GM18907 (cell line): ENCODE measurements around the gene DECR2.

Experiments used
- ATAC-seq: cut with Tn5 transposase; IDR thresholded peaks from one replicate; pipeline ENCODE4 v1.9.1; 2021; ENCODE audit warnings: mild to moderate bottlenecking, moderate library complexity; ENCODE audit not compliant: unreplicated experiment

Gene DECR2

DNA sequence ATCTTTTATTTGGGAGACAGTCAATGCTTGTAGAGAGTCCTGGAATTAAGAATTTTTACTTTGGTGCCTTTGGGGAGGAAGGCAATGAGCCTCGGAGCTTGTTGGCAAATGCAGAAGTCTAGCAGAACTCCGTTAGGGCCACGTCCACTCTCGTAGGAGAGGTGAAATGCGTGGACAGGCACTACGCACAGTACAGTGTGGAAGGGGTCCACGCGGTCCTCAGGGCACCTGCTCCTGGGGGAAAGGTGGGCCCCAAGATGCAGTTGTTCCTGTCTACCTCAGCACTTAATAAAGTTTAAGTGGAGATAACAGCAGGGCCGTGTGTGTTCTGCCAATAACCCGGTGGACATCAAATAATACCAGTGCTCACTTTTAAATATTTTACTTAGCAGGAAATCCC lies 25.6 kb downstream of the DECR2 start:
- no peak for ATAC-seq

DNA sequence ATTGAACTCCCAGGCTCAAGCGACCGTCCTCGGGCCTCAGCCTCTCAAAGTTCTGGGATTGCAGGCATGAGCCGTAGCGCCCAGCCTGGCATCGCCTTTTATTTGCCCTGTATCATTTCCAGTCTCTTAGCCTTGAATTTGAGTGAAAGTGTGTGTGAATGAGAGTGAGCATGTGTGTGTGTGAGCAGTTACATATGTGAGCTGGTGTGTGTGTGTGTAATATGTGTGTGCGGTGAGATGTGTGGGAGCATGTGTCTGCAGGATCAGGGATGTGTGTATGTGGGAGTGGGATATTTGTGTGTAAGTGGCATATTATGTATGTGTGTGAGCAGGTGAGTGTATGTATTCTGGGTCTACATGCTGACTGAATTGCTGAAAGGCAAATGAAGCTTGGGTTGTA lies 29.2 kb downstream of the DECR2 start:
- ATAC-seq: no peak

DNA sequence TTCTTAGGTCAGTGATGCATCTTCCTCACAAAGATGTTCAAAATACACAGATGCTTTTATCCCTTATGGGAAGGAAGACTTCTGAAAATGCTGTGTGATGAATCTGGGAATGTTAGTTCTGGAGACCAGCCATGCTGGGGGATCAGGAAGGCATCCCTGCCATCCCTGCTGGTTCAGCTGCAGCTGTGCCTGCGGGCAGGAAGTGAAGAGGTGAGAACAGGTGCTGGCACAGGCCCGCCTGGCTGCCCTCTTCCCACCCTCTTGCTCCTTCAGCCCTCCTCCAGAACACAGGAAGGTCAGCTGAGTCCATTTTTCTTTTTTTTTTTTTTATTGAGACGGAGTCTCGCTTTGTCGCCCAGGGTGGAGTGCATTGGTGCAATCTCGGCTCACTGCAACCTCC lies 38.9 kb downstream of the DECR2 start:
- no peak for ATAC-seq

DNA sequence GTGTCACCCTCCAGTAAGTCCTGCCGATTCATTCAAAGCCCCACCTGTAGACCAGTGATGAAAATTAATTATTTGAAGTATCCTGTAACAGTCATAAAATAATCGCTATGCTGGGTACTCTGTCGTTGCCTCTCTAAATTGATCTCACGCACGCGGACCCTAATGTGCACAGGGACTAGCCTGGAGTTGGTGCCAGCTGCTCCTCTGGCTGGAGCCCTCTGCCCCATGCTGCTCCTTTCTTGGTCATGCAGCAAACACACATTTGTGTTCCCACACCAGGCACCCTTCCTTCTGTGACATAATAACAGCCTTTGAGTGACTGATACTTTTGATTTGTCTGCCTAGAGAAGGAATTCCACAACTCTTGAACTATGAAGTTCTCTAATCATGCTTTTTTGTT lies 39.8 kb downstream of the DECR2 start:
- no peak for ATAC-seq

DNA sequence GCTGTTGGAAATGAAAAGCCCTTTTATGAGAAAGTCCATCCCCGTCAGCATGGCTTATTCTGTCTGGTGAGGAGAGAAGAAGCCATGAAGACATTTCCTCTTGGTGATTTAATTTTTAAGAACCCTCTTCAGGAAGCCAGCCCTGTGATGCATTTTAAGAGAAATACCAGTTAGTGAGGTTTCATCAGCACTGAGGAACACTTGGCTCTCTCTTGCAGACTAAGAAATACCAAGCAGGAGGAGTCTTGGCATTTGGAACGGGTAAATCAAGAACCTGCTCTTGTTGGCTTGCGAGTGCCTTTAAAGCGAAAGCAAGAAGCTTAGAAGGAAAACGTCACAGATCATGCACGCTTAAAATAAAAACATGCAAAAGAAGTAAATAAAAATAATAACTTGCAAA lies 41.3 kb downstream of the DECR2 start:
- ATAC-seq: no peak

DNA sequence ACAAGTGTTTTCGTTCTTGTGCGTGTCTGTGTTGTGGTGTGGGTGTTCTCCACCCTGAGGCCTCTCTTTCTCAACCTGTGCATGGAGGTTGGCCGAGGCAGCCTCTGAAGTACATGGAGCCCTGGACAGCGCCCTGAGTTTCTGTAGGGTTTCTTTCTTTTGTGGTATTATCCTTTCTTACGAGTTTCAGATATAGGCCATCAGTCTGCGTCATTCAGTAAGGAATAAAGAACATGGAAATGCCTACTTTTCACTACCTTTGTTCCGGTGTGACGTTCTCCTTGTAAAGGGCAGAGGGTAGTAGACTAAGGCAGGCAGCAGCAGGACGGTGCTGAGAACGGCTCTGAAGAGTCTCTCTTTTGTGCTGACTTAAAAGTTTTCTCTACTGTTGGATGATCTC lies 42.3 kb downstream of the DECR2 start:
- no peak for ATAC-seq

DNA sequence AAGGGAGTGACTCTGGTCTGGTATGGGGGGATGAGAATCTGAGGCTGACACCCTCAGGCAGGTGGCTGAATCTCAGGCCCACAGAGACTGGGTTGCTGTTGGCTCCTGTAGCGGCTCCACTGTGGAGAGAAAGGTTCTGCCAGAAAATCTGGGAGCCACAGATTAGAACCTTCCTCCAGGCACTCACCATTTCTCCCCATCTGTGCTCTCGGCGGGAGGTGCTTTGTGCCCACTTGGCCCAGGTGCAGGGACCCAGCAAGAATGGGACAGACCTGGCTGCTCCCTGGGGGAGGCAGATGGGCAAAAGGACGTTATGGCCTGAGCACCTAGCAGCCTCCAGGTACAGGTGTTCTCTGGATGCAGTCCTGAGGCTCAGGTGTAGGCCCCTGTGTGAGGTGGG lies 43.9 kb downstream of the DECR2 start:
- ATAC-seq: no peak

DNA sequence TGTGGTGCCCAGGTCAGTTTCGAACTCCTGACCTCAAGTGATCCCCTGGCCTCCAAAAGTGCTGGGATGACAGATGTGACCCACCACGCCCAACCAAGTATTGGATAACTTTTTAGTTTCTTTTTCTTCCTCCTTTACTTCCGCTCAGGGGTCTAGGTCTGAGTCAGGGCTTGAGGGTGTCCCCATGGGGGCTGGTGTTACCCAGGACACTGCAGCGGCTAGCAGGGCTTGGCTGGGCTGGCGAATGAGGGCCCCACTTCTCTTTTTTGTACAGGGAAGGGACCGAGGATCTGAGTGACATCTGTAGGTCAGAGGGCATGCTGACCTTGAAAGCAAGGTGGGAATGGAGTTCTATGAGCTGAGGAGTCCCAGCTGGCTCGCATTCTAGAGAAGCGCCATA lies 48.7 kb downstream of the DECR2 start:
- ATAC-seq: no peak

DNA sequence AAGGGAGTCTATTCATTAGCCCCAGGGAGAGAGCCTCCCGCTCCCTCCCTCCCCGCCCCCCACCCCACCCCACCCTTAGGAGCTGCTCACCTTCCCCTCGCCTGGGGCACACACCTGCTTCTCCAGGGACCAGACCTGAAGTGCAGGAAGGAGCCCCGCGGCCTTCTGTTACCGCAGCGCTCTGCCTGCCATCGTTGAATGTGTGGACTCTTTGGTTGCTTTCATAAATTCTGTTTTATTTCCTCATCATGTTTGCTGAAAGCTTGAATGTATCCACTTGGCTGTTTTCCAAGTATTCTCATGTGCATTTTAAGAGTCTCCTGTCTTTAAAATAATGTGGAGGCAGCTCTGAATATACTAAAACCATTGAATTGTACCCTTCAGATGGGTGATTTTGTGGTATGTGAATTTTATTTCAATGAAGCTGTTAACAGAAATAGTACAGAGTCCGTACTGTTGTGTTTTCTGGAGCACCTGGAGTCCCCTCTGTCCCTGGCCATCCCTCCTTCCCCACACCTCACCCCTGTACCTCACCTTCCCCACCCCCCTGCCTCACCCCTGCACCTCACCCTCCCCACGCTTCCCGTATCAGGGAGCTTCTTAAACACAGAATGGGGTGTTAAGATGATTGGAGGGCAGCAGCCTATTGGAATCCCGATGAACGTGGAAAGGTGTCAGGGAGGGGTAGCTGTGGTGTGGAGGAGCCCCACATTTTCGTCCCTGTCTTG lies 49.3 kb downstream of the DECR2 start:
- ATAC-seq: no peak

DNA sequence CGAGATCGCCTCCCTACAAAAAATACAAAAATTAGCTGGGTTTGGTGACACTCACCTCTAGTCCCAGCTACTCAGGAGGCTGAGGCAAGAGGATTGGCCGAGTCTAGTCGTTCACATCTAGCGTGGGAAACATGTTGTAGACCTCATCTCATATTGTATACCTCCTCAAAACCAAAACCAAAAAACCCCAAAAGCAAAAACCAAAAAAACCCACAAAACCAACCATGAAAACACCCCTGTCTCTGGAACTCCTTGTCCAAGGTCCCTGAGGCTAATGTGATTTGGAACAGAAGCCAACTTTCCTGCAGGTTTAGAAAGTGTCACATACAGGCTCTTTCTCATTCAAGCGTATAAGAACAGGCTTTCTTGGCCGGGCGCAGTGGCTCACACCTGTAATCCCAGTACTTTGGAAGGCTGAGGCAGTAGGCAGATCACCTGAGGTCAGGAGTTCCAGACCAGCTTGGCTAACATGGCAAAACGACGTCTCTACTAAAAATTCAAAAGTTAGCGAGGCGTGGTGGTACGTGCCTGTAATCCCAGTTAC lies 52.8 kb downstream of the DECR2 start:
- no peak for ATAC-seq

DNA sequence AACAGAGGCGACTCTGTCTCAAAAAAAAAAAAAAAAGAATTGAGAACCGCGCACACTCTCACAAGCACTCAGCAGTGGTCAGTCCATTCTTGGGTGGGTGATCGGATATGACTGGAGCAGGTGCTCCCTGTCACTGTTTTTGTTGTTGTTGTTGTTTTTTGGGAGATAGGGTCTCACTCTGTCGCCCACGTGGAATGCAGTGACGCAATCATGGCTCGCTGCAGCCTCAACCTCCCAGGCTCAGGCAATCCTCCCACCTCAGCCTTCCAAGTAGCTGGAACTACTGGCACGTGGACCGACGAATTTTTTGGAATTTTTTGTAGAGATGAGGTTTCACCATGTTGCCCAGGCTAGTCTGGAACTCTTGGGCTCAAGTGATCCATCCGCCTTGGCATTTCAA lies 53.8 kb downstream of the DECR2 start:
- ATAC-seq: no peak

DNA sequence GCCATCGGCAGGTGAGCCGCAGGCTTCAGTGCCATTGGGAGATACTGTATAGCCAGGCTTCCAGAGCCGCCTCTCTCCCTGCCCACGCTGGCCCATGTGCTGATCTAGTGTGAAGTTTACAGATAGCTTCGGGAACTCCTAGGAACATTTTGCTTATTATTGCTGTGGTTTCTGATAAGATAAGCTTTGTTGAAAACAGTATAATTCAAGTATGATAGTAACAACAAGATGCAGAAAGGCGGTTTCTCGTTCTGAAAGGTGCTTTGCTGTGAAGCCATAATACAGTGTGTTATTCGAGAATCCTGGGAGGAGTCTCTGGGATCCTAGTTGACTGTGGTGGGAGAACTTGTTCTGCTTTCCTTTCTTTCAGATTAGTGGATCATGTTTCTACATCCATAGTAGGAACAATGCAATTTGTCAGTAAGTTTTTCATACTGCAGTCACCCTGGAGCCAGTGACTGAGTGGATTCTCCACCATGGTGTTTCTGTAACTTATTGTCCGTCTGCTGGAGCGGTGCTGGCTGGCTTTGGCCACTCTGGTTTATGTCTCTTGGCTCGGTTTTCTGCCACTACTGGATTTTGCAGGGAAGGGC lies 55.3 kb downstream of the DECR2 start:
- no peak for ATAC-seq

DNA sequence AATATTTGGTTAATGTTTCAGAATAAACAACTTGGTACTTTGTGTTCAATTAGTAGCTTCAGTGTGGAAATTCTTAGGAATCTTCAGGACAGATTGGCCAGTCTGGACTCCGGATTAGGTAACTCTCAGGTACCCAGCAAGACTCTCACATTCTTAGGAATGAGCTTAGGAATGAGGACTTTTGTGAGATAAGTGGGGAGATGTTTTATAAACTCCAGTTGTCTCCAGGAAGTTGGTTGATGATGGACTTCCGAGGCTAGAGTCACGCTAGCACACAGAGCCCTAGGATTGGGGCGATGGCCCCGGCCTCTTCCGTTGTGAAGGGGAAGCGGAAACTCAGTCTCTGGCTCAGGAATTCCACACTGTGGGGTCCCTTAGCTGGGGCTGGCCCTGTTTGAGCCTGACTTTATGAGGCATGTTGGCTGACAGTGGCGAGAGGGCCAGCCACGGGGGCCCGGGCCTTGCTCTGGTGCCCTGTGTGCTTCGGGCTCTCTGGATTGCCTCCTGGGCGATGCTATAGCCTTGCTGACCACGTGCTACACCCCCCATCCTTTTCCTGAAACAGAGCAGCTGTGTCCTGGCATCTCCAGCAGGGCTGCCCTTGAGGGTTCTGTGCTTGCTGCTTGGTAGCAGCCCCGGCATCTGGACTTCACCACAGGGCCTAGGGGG lies 56.2 kb downstream of the DECR2 start:
- no peak for ATAC-seq

DNA sequence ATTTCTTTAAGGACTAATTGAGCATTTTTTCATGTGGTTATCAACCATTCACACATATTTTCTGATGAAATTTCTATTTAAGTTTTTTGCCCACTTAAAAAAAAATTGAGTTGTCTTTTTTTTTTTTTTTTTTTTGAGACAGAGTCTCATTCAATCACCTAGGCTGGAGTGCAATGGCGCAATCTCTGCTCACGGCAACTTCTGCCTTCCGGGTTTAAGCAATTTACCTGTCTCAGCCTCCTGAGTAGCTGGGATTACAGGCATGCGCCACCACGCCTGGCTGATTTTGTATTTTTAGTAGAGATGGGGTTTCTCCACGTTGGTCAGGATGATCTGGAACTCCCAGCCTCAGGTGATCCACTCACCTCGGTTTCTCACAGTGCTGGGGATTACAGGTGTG lies 58.1 kb downstream of the DECR2 start:
- no peak for ATAC-seq

DNA sequence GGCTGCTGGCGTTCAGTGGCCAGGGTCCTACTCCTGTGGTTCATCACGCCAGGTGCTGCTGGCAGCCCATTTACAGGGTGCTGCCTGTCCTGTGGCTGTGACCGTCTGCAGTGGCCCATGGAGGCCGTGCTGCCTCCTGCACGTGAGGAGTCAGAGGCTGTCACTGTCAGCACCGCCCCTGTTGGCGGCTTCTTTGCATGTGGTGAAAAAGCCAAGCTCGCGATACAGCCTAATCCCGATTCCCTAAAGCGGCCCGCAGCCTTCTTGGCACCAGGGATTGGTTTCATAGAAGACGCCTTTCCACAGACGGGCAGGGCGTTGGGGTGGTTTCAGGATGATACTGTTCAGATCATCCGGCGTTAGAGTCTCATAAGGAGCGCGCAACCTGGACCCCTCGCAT lies 59.1 kb downstream of the DECR2 start:
- ATAC-seq: no peak
